CD14-positive monocyte (primary cell): ENCODE measurements around the gene FBXW7. TPM values are rescaled to one million over a fixed set of nuclear protein-coding genes. Genes with fewer than 3 reads are reported as not detected.
A peak's percentile ranks its signal among the peaks of the same experiment; 100 is the strongest.

Source experiments
- DNase-seq, 3 donors: peaks; one replicate each; pipeline ENCODE4 v3.0.0-alpha.2; 2011 to 2022
- H2AFZ ChIP-seq: 2 replicates; pipeline ENCODE4 v1.6.0; 2012; ENCODE audit warnings: mild to moderate bottlenecking, low read depth, low read length, inconsistent platforms; ENCODE audit not compliant: insufficient read depth, poor library complexity, severe bottlenecking
- H3K27ac ChIP-seq, 2 donors: 1 replicate in 1 of 2; 2 replicates in 1 of 2; pipeline ENCODE4 v1.5.1; 2012 to 2013; ENCODE audit warnings: low read length in 2 of 2, control low read depth in 1 of 2, inconsistent platforms in 1 of 2, low read depth in 1 of 2, mild to moderate bottlenecking in 1 of 2
- H3K27me3 ChIP-seq, 2 donors: one replicate each; pipeline versions ENCODE4 v1.6.0 to v1.6.1; 2011 to 2013; ENCODE audit warnings: low read length in 2 of 2; ENCODE audit not compliant: control insufficient read depth in 2 of 2, insufficient read depth in 2 of 2
- H3K36me3 ChIP-seq, 2 donors: replicated peaks in 1 of 2; 1 replicate in 1 of 2; 2 replicates in 1 of 2; pipeline versions ENCODE4 v1.5.1 to v1.6.1; 2012 to 2013; ENCODE audit warnings: low read length in 2 of 2, control low read depth in 1 of 2, inconsistent platforms in 1 of 2, mild to moderate bottlenecking in 1 of 2; ENCODE audit not compliant: insufficient read depth in 2 of 2, control insufficient read depth in 1 of 2
- H3K4me1 ChIP-seq, 2 donors: 1 replicate in 1 of 2; 2 replicates in 1 of 2; pipeline versions ENCODE4 v1.5.1 to v1.6.1; 2012 to 2013; ENCODE audit warnings: low read length in 2 of 2, control low read depth in 1 of 2, inconsistent platforms in 1 of 2, mild to moderate bottlenecking in 1 of 2, moderate library complexity in 1 of 2; ENCODE audit not compliant: insufficient read depth in 2 of 2, control insufficient read depth in 1 of 2
- H3K4me2 ChIP-seq: replicated peaks from 2 replicates; pipeline ENCODE3; 2012; ENCODE audit warnings: low read length, moderate library complexity, mild to moderate bottlenecking; ENCODE audit not compliant: poor library complexity, severe bottlenecking; ENCODE audit errors: extremely low read depth
- H3K4me3 ChIP-seq, 3 experiments: fragments of 200-600 bp in 1 of 3; sonication (generic) in 1 of 3; replicated peaks in 1 of 3; 1 replicate in 2 of 3; 2 replicates in 1 of 3; pipeline ENCODE4 v1.5.1; 2011 to 2013; ENCODE audit warnings: low read length in 3 of 3, mild to moderate bottlenecking in 3 of 3, control low read depth in 2 of 3, low read depth in 2 of 3, inconsistent platforms in 1 of 3, moderate library complexity in 1 of 3
- H3K79me2 ChIP-seq: 2 replicates; pipeline ENCODE4 v1.6.0; 2012; ENCODE audit warnings: mild to moderate bottlenecking, control low read depth, inconsistent platforms, low read length, moderate library complexity; ENCODE audit not compliant: insufficient read depth
- H3K9ac ChIP-seq: 2 replicates; pipeline ENCODE4 v1.6.0; 2017; ENCODE audit warnings: low read length, mild to moderate bottlenecking; ENCODE audit not compliant: insufficient read depth, poor library complexity, severe bottlenecking
- H3K9me3 ChIP-seq, 2 donors: replicated peaks in 1 of 2; 1 replicate in 1 of 2; 2 replicates in 1 of 2; pipeline versions ENCODE4 v1.5.1 to v1.6.1; 2012 to 2013; ENCODE audit warnings: low read length in 2 of 2, control low read depth in 1 of 2; ENCODE audit not compliant: control insufficient read depth in 1 of 2, insufficient read depth in 1 of 2
- H4K20me1 ChIP-seq: 2 replicates; pipeline ENCODE4 v1.6.0; 2012; ENCODE audit warnings: mild to moderate bottlenecking, low read length, control low read depth, moderate library complexity; ENCODE audit not compliant: insufficient read depth
- H3K27ac Mint-ChIP-seq, 7 donors: one replicate each; pipeline ENCODE4 v1.8.0; 2020; ENCODE audit warnings: mild to moderate bottlenecking in 7 of 7, mixed read lengths in 7 of 7, moderate library complexity in 6 of 7, inconsistent platforms in 2 of 7
- H3K27me3 Mint-ChIP-seq, 3 donors: one replicate each; pipeline ENCODE4 v1.8.0; 2021 to 2022; ENCODE audit warnings: low read depth in 3 of 3, mild to moderate bottlenecking in 3 of 3, mixed read lengths in 3 of 3, moderate library complexity in 3 of 3, inconsistent platforms in 1 of 3
- H3K36me3 Mint-ChIP-seq, 2 donors: one replicate each; pipeline ENCODE4 v1.8.0; 2020; ENCODE audit warnings: mixed read lengths in 2 of 2, inconsistent platforms in 1 of 2, mild to moderate bottlenecking in 1 of 2
- H3K4me1 Mint-ChIP-seq: one replicate; pipeline ENCODE4 v1.8.0; 2020; ENCODE audit warnings: mild to moderate bottlenecking, mixed read lengths
- H3K4me3 Mint-ChIP-seq, 2 donors: one replicate each; pipeline ENCODE4 v1.8.0; 2020; ENCODE audit warnings: mild to moderate bottlenecking in 2 of 2, mixed read lengths in 2 of 2, moderate library complexity in 1 of 2
- H3K9me3 Mint-ChIP-seq, 7 donors: one replicate each; pipeline ENCODE4 v1.8.0; 2020 to 2022; ENCODE audit warnings: mixed read lengths in 7 of 7, mild to moderate bottlenecking in 6 of 7, moderate library complexity in 6 of 7, inconsistent platforms in 2 of 7
- CTCF ChIP-seq: fragments of 200-600 bp; IDR thresholded peaks from one replicate; pipeline ENCODE4 v1.8.0; 2022; ENCODE audit warnings: antibody characterized with exemption, mild to moderate bottlenecking
- WGBS: methylation state at CpG from one replicate; pipeline ENCODE4 v1.1.5; 2013; ENCODE audit warnings: missing lambda C conversion rate; ENCODE audit not compliant: insufficient coverage; 5-methylcytosine and 5-hydroxymethylcytosine counted together
- intact Hi-C, 2 donors: fragments of 100-400 bp; cut with micrococcal nuclease; formaldehyde crosslinking; loops; one replicate each; pipeline versions ENCODE4 v1.15.0 to v1.15.1; 2023
- polyA plus RNA-seq, 3 donors: library from polyadenylated mRNA; depleted of rRNA in 1 of 3; unstranded in 2 of 3; stranded (reverse) in 1 of 3; fragments of 300-500 nt in 2 of 3; fragments of >200 nt in 1 of 3; fragmentation: Illumina TruSeq in 2 of 3; gene quantifications; 1 replicate in 2 of 3; 2 replicates in 1 of 3; pipeline ENCODE4 v1.2.3, GENCODE V29; 2012 to 2021

Gene FBXW7
- polyA plus RNA-seq, 3 donors, result 25.1 to 44.9 (median 35.6) TPM

- intact Hi-C loops, result no loop called here
- Mint-ChIP-seq H3K27me3 (no peaks in the 10 kb centered on the region), H3K4me1 (peaks cover 30% of the 10 kb centered on the region), H3K4me3 (no peak overlapping the region), H3K9me3 (no peaks in the 10 kb centered on the region), H3K36me3 (peaks cover 18 to 32% of the 10 kb centered on the region in 2 donors), H3K27ac (no peak overlapping the region)
- Histone ChIP-seq H3K27me3 (no peaks in the 10 kb centered on the region), H3K9ac (no peak overlapping the region), H3K4me2 (no peak overlapping the region), H3K27ac (peak overlapping the region in 1 of 2 donors; percentile 12), H3K9me3 (no peaks in the 10 kb centered on the region), H3K4me3 (no peak overlapping the region), H3K36me3 (peaks cover 0 to 19% of the 10 kb centered on the region in 2 donors), H4K20me1 (peaks cover 58% of the 10 kb centered on the region), H2AFZ (no peak overlapping the region), H3K4me1 (peaks cover 22 to 23% of the 10 kb centered on the region in 2 donors), H3K79me2 (peaks cover 50% of the 10 kb centered on the region)
- WGBS, result no CpG with 5 or more reads among the region's 2 CpGs
- DNase-seq, result peak in 2 of 3 donors; percentile 21
- no peak for TF ChIP-seq CTCF
Measured at GRCh38 chr4:152427981-152428380, 107.9 kb downstream of the FBXW7 start.

- no peaks in the 10 kb centered on the region for H3K9me3 ChIP-seq
- H3K4me2 ChIP-seq, result peak overlapping the region; percentile 33
- peaks cover 0 to 19% of the 10 kb centered on the region in 2 donors for H3K36me3 ChIP-seq
- peak; percentile 72 to 81 (median 78) for DNase-seq
- no peaks in the 10 kb centered on the region for H3K9me3 Mint-ChIP-seq
- H3K27ac Mint-ChIP-seq, result peak overlapping the region; percentile 76 to 92 (median 87)
- no peaks in the 10 kb centered on the region for H3K27me3 ChIP-seq
- peaks cover 50% of the 10 kb centered on the region for H3K79me2 ChIP-seq
- H4K20me1 ChIP-seq, result peaks cover 60% of the 10 kb centered on the region
- peaks cover 30% of the 10 kb centered on the region for H3K4me1 Mint-ChIP-seq
- intact Hi-C loops, result no loop called here
- H3K4me1 ChIP-seq, result peaks cover 22 to 23% of the 10 kb centered on the region in 2 donors
- peak overlapping the region in 1 of 2 donors; percentile 51 for H3K4me3 Mint-ChIP-seq
- whole genome bisulfite sequencing, result 100% methylated on average over 1 of the region's 2 CpGs
- no peak overlapping the region for H2AFZ ChIP-seq
- TF ChIP-seq CTCF, result no peak
- peaks cover 16 to 27% of the 10 kb centered on the region in 2 donors for H3K36me3 Mint-ChIP-seq
- no peaks in the 10 kb centered on the region for H3K27me3 Mint-ChIP-seq
- no peak overlapping the region for H3K9ac ChIP-seq
- peak overlapping the region in 1 of 2 donors; percentile 82 for H3K27ac ChIP-seq
- peak overlapping the region in 1 of 3 experiments; percentile 4 for H3K4me3 ChIP-seq
Measured at GRCh38 chr4:152424977-152425376, 110.9 kb downstream of the FBXW7 start.
